GM13976 (cell line): ENCODE results near the gene HBB.

Experiments
- DNase-seq: peaks from one replicate; pipeline ENCODE4 v3.0.0; 2012; ENCODE audit warnings: low spot score
- in situ Hi-C: fragments of 300-500 bp; cut with MboI; formaldehyde crosslinking; loops from one replicate; pipeline ENCODE4 v1.12.0; 2022; ENCODE audit warnings: low sequenced_read_pairs, mixed read lengths, inconsistent platforms; ENCODE audit not compliant: unreplicated experiment
- TF ChIP-seq, protein P1 (sequence below): IDR thresholded peaks from 2 replicates; pipeline ENCODE4 v1.5.1; 2012; ENCODE audit warnings: borderline replicate concordance, mild to moderate bottlenecking; ENCODE audit not compliant: insufficient read depth; ENCODE audit errors: extremely low read depth, missing control alignments, control extremely low read depth

HBB gene

DNA sequence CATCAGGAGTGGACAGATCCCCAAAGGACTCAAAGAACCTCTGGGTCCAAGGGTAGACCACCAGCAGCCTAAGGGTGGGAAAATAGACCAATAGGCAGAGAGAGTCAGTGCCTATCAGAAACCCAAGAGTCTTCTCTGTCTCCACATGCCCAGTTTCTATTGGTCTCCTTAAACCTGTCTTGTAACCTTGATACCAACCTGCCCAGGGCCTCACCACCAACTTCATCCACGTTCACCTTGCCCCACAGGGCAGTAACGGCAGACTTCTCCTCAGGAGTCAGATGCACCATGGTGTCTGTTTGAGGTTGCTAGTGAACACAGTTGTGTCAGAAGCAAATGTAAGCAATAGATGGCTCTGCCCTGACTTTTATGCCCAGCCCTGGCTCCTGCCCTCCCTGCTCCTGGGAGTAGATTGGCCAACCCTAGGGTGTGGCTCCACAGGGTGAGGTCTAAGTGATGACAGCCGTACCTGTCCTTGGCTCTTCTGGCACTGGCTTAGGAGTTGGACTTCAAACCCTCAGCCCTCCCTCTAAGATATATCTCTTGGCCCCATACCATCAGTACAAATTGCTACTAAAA, at the start of gene HBB:
Gene HBB, minus strand, starts transcription at position 340 of the 579 bp plus-strand sequence. Its CDS starts 50 bp downstream, at position 290.
- TF ChIP-seq, protein P1, sequence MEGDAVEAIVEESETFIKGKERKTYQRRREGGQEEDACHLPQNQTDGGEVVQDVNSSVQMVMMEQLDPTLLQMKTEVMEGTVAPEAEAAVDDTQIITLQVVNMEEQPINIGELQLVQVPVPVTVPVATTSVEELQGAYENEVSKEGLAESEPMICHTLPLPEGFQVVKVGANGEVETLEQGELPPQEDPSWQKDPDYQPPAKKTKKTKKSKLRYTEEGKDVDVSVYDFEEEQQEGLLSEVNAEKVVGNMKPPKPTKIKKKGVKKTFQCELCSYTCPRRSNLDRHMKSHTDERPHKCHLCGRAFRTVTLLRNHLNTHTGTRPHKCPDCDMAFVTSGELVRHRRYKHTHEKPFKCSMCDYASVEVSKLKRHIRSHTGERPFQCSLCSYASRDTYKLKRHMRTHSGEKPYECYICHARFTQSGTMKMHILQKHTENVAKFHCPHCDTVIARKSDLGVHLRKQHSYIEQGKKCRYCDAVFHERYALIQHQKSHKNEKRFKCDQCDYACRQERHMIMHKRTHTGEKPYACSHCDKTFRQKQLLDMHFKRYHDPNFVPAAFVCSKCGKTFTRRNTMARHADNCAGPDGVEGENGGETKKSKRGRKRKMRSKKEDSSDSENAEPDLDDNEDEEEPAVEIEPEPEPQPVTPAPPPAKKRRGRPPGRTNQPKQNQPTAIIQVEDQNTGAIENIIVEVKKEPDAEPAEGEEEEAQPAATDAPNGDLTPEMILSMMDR: no peak
- DNase-seq: no peak
- in situ Hi-C loops: no loop called here

DNA sequence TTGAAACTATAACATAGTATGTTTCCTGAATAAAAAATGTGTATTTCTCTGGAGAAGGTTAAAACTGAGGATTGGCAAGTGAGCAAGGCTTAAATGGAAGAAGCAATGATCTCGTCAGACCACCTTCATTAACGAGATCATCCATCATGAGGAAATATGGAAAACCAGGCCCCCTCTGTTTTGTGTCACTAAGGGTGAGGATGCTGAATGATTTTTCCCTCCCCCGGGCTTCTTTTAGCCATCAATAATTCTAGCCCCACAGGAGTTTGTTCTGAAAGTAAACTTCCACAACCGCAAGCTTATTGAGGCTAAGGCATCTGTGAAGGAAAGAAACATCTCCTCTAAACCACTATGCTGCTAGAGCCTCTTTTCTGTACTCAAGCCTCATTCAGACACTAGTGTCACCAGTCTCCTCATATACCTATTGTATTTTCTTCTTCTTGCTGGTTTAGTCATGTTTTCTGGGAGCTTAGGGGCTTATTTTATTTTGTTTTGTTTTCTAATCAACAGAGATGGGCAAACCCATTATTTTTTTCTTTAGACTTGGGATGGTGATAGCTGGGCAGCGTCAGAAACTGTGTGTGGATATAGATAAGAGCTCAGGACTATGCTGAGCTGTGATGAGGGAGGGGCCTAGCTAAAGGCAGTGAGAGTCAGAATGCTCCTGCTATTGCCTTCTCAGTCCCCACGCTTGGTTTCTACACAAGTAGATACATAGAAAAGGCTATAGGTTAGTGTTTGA, 48.7 kb upstream of the HBB start:
- no peak for DNase-seq
- in situ Hi-C loops: no loop called here
- TF ChIP-seq, protein P1: no peak

DNA sequence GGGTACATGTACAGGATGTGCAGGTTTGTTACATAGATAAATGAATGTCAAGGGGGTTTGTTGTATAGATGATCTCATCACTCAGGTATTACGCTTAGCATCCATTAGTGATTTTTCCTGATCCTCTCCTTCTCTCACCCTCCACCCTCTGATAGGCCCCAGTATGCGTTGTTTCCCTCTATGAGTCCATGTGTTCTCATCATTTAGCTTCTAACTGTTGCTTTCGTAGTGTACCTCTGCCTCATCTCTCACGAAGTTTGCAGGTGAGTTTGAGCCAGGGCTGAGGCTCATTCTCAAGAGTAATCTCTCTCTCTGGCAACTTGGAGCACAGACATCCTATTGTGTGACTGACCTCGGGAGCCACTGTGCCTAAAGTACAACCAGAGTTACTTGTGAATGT, 47.5 kb upstream of the HBB start:
- in situ Hi-C loops: no loop called here
- TF ChIP-seq, protein P1: no peak
- no peak for DNase-seq

DNA sequence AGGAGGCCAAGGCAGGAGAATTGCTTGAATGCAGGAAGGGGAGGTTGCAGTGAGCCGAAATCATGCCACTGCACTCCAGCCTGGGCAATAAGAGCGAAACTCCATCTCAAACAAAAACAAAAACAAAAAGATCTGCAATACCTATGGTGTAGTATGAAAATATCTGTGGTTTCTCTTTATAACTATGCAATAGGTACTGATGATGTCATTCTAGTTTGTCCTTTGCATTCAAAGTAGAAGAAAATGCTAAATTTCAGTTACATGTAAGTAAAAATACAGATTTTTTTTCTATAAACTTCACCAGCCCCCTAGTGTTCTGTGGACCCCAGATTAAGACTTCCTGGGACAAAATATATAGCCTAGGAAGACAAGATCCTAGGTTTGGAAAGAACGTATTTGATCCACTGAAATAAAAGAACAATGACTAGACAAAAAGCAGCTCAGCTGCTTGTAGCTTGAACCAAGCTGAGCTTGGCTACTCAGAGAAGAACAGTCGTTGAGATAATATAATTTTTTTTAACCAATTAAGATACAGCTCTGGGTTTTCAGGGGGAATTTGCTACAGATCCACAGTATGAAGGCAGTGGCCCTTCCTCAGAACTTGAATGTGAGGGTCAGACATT, 45.6 kb upstream of the HBB start:
- TF ChIP-seq, protein P1: no peak
- in situ Hi-C loops: no loop called here

DNA sequence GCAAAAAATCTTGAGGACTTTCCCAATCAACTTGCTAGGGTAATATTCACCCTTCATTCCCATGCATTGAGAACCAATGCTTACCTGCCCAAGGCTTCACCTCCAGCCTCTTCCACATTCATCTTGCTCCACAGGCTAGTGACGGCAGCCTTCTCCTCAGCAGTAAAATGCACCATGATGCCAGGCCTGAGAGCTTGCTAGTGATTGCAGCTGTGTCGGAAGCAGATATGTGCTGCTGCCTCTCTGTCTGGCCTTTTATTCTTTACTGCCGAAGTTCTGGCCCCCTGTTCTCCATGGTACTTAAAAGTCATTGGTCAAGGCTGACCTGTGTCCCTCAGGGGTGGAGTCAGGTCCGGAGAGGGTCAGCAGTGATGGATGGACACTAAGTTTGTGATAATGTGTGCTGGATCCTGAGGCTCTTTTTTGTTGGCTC, 42.9 kb upstream of the HBB start, which contains the start of gene HBE1:
Gene HBE1, minus strand, starts transcription at position 231 of the 433 bp plus-strand sequence. Its CDS starts 55 bp downstream, at position 176.
- TF ChIP-seq, protein P1: no peak
- in situ Hi-C loops: no loop called here
- DNase-seq: no peak

More for the DNA sequence above, 45.6 kb upstream of the HBB start:
- DNase-seq: no peak

DNA sequence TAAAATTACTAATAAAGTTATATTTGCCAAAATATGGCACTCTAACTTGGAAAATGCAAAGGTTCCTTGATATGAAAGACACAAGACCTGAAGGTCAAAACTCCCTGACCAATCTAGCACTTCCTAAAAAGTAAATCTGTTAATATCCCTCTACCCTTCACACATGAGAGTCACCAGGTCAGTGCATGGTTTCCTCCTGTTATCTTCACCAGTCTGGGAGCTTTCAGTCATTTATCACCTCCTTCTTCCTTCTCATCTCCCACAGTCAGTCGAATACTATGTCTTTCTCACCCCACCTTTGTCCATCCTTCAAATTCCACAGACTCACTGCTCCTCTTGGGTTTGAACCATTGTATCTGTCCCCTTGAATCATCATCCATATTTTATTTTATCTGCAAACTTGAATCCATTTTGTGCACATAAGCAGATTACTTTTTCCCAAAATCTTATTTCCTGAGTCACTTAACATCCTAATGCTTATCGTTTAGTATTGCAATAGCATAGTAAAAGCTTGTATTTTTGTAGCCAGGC, 40.2 kb upstream of the HBB start:
- TF ChIP-seq, protein P1: no peak
- DNase-seq: no peak
- in situ Hi-C loops: no loop called here
